ENCODE results near the gene VPS37D. TPM values are rescaled to one million over a fixed set of nuclear protein-coding genes. Genes with fewer than 3 reads are reported as not detected.
"Not testable (repeated sequence)": the region's sequence is repeated elsewhere in the genome, so short reads cannot be mapped to it uniquely, and the experiment has no call there.

The VPS37D gene, protein sequence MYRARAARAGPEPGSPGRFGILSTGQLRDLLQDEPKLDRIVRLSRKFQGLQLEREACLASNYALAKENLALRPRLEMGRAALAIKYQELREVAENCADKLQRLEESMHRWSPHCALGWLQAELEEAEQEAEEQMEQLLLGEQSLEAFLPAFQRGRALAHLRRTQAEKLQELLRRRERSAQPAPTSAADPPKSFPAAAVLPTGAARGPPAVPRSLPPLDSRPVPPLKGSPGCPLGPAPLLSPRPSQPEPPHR
- polyA plus RNA-seq (2013) = 0.04 TPM

DNA sequence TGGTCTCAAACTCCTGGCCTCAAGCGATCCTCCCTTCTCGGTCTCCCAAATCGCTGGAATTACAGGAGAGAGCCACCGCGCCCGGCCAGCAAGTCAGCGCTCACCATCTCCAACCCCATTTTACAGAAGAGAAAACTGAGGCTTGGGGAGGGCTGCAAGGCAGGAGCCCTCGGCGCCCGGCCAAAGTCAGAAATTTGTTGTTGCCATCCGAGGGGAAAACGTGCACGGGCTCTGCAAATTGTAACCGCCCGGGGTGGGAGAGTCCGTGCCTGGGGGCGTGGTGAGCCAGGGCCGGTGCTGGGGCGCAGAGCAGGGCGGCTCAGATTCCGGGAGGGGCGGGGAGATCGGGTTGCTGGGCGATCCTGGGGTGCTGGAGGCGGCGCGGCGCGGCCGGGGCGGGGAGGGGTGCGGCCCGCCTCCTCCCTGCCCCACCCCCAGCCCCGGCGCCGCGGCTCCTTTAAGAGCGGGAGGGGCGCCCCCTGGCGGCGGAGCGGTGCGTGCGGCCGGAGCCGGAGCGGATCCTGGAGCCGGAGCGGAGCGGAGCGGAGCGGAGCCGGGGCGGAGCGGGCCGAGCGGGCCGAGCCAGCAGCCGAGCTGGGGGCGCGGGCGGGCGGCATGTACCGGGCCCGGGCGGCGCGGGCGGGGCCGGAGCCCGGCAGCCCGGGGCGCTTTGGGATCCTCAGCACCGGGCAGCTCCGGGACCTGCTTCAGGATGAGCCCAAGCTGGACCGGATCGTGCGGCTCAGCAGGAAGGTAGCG lies at the start of gene VPS37D:
Gene VPS37D, plus strand, starts transcription at position 488 of the 759 bp plus-strand sequence. Its CDS starts 128 bp downstream, at position 616.
- H3K27me3 ChIP-seq (replicated peaks in 2 of 5; ENCODE audit: control insufficient read depth in 4 of 5, insufficient read depth in 5 of 5, low read length in 4 of 5) = peaks cover 0 to 90% (median 18%) of the 10 kb centered on the region in 5 experiments
- DNase-seq = peak; percentile 84 to 89 (median 88)
- 0% methylated on average over 30 of the region's 79 CpGs for WGBS (ENCODE audit: insufficient coverage)
- POLR2A ChIA-PET = no interaction called here
- CTCF ChIA-PET = interaction anchor here (1.0 to 3.2 kb wide), 4 partner anchors 12 to 73 kb away, joined by 3 to 10 read pairs (median 3); no protein-coding TSS in a partner anchor
- H3K9me3 ChIP-seq (ENCODE audit: control extremely low read depth in 1 of 5, control insufficient read depth in 4 of 5, insufficient read depth in 2 of 5, low read depth in 1 of 5, low read length in 4 of 5) = peaks cover 0 to 15% (median 6%) of the 10 kb centered on the region in 5 experiments
- no peaks in the 10 kb centered on the region for H3K36me3 ChIP-seq (ENCODE audit: control insufficient read depth in 4 of 4, insufficient read depth in 4 of 4, low read length in 3 of 4)
- H3K4me1 ChIP-seq (ENCODE audit: control extremely low read depth in 1 of 4, control insufficient read depth in 4 of 4, insufficient read depth in 4 of 4, low read length in 3 of 4) = peaks cover 0 to 10% (median 5%) of the 10 kb centered on the region in 4 experiments
- no peak within 1 kb of the TSS for H3K27ac ChIP-seq (ENCODE audit: insufficient read depth in 1 of 2, low read depth in 1 of 2, low read length in 2 of 2, poor library complexity in 1 of 2, severe bottlenecking in 2 of 2)
- H3K4me3 ChIP-seq (ENCODE audit: control insufficient read depth in 1 of 7, extremely low read depth in 1 of 7, insufficient read depth in 4 of 7, low read depth in 2 of 7, low read length in 6 of 7) = peak within 1 kb of the TSS in 6 of 7 experiments; percentile 10 to 59 (median 48)

DNA sequence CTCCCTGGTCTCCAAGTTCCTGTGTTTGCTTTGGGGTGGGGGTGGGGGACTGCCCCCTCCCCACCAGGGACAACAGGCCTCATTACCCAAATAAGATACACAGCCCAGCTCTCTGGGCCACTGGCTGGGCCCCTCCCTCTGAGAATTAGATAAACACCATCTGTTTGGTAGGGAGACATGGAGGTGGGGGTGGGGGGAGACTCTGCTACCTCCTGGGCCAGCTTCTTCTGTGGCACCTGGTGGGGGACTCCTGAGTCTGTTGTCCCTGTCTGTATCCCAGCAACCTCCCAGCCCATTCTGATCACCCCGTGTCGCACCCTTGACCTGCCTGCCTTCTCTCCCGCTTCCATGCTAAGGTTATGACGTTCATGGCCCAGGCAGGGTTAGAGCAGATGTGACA lies 49.1 kb upstream of the VPS37D start:
- Histone ChIP-seq H3K4me1 (ENCODE audit: control extremely low read depth in 1 of 4, control insufficient read depth in 4 of 4, insufficient read depth in 4 of 4, low read length in 3 of 4) (peaks cover 0 to 9% (median 7%) of the 10 kb centered on the region in 4 experiments), H3K4me3 (ENCODE audit: control insufficient read depth in 1 of 7, extremely low read depth in 1 of 7, insufficient read depth in 4 of 7, low read depth in 2 of 7, low read length in 6 of 7) (no peak overlapping the region), H3K9me3 (ENCODE audit: control extremely low read depth in 1 of 5, control insufficient read depth in 4 of 5, insufficient read depth in 2 of 5, low read depth in 1 of 5, low read length in 4 of 5) (no peaks in the 10 kb centered on the region), H3K27me3 (replicated peaks in 2 of 5; ENCODE audit: control insufficient read depth in 4 of 5, insufficient read depth in 5 of 5, low read length in 4 of 5) (peaks cover 10 to 84% (median 33%) of the 10 kb centered on the region in 5 experiments), H3K36me3 (ENCODE audit: control insufficient read depth in 4 of 4, insufficient read depth in 4 of 4, low read length in 3 of 4) (no peaks in the 10 kb centered on the region), H3K27ac (ENCODE audit: insufficient read depth in 1 of 2, low read depth in 1 of 2, low read length in 2 of 2, poor library complexity in 1 of 2, severe bottlenecking in 2 of 2) (no peak overlapping the region)
- ChIA-PET CTCF (interaction anchor here (1.0 to 3.0 kb wide), 6 partner anchors 10 to 74 kb away, joined by 3 to 15 read pairs (median 3); no protein-coding TSS in a partner anchor), POLR2A (no interaction called here)
- DNase-seq = no peak
- 74% methylated on average over 4 of the region's 4 CpGs for WGBS (ENCODE audit: insufficient coverage)

DNA sequence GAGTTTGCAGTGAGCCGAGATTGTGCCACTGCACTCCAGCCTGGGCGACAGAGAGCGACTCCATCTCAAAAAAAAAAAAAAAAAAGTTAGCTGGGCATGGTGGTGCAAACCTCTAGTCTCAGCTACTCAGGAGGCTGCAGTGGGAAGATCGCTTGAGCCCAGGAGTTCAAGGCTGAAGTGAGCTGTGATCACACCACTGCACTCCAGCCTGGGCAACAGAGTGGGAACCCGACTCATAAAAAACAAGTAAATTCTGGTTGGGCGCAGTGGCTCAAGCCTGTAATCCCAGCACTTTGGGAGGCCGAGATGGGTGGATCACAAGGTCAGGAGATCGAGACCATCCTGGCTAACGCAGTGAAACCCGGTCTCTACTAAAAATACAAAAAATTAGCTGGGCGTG lies 48.2 kb upstream of the VPS37D start:
- not testable (repeated sequence) for H3K36me3 ChIP-seq (ENCODE audit: control insufficient read depth in 4 of 4, insufficient read depth in 4 of 4, low read length in 3 of 4); H3K4me3 ChIP-seq (ENCODE audit: control insufficient read depth in 1 of 7, extremely low read depth in 1 of 7, insufficient read depth in 4 of 7, low read depth in 2 of 7, low read length in 6 of 7); H3K9me3 ChIP-seq (ENCODE audit: control extremely low read depth in 1 of 5, control insufficient read depth in 4 of 5, insufficient read depth in 2 of 5, low read depth in 1 of 5, low read length in 4 of 5); H3K27ac ChIP-seq (ENCODE audit: insufficient read depth in 1 of 2, low read depth in 1 of 2, low read length in 2 of 2, poor library complexity in 1 of 2, severe bottlenecking in 2 of 2); DNase-seq
- Histone ChIP-seq H3K27me3 (replicated peaks in 2 of 5; ENCODE audit: control insufficient read depth in 4 of 5, insufficient read depth in 5 of 5, low read length in 4 of 5) (peaks cover 10 to 84% (median 29%) of the 10 kb centered on the region in 5 experiments), H3K4me1 (ENCODE audit: control extremely low read depth in 1 of 4, control insufficient read depth in 4 of 4, insufficient read depth in 4 of 4, low read length in 3 of 4) (peaks cover 0 to 16% (median 11%) of the 10 kb centered on the region in 4 experiments)
- POLR2A ChIA-PET = interaction anchor here (0.6 kb wide), 1 partner anchor 115 kb away, joined by 3 read pairs; no protein-coding TSS in a partner anchor
- CTCF ChIA-PET = interaction anchor here (1.1 kb wide), 1 partner anchor 46 kb away, joined by 3 read pairs; no protein-coding TSS in a partner anchor
- WGBS (ENCODE audit: insufficient coverage) = 87% methylated on average over 4 of the region's 11 CpGs

DNA sequence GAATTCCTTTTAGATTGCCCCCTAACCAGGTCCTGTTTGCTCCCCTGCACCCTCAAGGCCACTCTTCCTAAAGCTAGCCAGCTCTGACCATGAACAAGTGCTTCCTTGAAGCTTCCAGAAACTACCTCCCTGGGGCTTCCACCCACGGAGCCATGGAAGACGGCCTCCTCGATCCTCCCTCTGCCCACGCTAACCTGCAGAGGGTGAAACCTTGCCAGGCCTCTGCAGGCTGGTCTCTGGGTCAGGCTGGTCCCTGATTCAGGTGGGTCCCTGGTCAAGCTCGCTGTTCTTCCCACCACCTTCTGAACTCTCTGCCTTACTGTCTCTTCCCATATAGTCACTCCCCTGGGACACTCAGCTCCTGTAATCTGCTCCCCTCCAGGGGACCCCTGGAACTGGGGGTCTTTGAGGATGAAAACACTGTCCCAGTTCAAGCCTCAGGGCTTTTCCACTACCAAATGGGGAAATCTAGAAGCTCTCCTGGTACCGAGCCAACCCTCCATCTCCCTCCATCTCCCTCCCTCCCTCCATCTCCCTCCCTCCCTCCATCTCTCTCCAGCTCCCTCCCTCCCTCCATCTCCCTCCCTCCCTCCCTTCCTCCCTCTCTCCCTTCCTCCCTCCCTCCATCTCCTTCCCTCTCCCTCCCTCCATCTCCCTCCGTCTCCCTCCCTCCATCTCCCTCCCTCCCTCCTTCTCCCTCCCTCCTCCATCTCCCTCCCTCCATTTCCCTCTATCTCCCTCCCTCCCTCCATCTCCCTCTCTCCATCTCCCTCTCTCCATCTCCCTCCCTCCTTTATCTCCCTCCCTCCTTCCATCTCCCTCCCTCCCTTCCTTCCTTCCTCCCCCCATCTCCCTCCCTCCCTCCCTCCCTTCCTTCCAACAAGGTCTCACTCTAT lies 46.2 kb upstream of the VPS37D start:
- no peak for DNase-seq
- POLR2A ChIA-PET = no interaction called here
- Histone ChIP-seq H3K4me3 (ENCODE audit: control insufficient read depth in 1 of 7, extremely low read depth in 1 of 7, insufficient read depth in 4 of 7, low read depth in 2 of 7, low read length in 6 of 7) (no peak overlapping the region), H3K4me1 (ENCODE audit: control extremely low read depth in 1 of 4, control insufficient read depth in 4 of 4, insufficient read depth in 4 of 4, low read length in 3 of 4) (peaks cover 0 to 16% (median 11%) of the 10 kb centered on the region in 4 experiments), H3K36me3 (ENCODE audit: control insufficient read depth in 4 of 4, insufficient read depth in 4 of 4, low read length in 3 of 4) (no peaks in the 10 kb centered on the region), H3K9me3 (ENCODE audit: control extremely low read depth in 1 of 5, control insufficient read depth in 4 of 5, insufficient read depth in 2 of 5, low read depth in 1 of 5, low read length in 4 of 5) (no peaks in the 10 kb centered on the region), H3K27me3 (replicated peaks in 2 of 5; ENCODE audit: control insufficient read depth in 4 of 5, insufficient read depth in 5 of 5, low read length in 4 of 5) (peaks cover 10 to 88% (median 30%) of the 10 kb centered on the region in 5 experiments), H3K27ac (ENCODE audit: insufficient read depth in 1 of 2, low read depth in 1 of 2, low read length in 2 of 2, poor library complexity in 1 of 2, severe bottlenecking in 2 of 2) (no peak overlapping the region)
- 75% methylated on average over 5 of the region's 7 CpGs for WGBS (ENCODE audit: insufficient coverage)
- CTCF ChIA-PET = interaction anchor here (0.7 to 1.6 kb wide), 7 partner anchors 8 to 107 kb away, joined by 3 to 7 read pairs (median 4); no protein-coding TSS in a partner anchor

DNA sequence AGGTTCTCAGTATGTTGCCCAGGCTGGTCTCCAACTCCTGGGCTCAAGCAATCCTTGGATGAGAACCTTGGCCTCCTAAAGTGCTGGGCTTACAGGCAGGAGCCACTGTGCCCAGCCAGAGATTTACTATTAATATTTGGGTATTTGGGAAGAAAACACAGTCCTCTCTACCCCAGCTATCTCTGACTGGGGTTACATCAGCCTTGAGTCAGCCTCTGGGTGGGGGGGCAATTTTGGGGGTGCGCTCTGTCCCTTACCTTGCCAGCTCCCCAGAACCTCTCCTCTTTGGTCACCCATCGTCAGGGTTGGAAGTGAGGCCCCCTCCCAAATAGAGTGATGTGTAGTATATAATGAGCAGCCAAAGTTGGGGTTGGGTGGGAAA lies 45.1 kb upstream of the VPS37D start:
- Histone ChIP-seq H3K27me3 (replicated peaks in 2 of 5; ENCODE audit: control insufficient read depth in 4 of 5, insufficient read depth in 5 of 5, low read length in 4 of 5) (peaks cover 10 to 89% (median 36%) of the 10 kb centered on the region in 5 experiments), H3K4me3 (ENCODE audit: control insufficient read depth in 1 of 7, extremely low read depth in 1 of 7, insufficient read depth in 4 of 7, low read depth in 2 of 7, low read length in 6 of 7) (no peak overlapping the region), H3K27ac (ENCODE audit: insufficient read depth in 1 of 2, low read depth in 1 of 2, low read length in 2 of 2, poor library complexity in 1 of 2, severe bottlenecking in 2 of 2) (no peak overlapping the region), H3K9me3 (ENCODE audit: control extremely low read depth in 1 of 5, control insufficient read depth in 4 of 5, insufficient read depth in 2 of 5, low read depth in 1 of 5, low read length in 4 of 5) (no peaks in the 10 kb centered on the region), H3K36me3 (ENCODE audit: control insufficient read depth in 4 of 4, insufficient read depth in 4 of 4, low read length in 3 of 4) (no peaks in the 10 kb centered on the region), H3K4me1 (ENCODE audit: control extremely low read depth in 1 of 4, control insufficient read depth in 4 of 4, insufficient read depth in 4 of 4, low read length in 3 of 4) (peaks cover 0 to 16% (median 11%) of the 10 kb centered on the region in 4 experiments)
- CTCF ChIA-PET = interaction anchor here (0.7 to 1.2 kb wide), 2 partner anchors 16 to 106 kb away, joined by 3 to 4 read pairs; no protein-coding TSS in a partner anchor
- DNase-seq = no peak
- WGBS (ENCODE audit: insufficient coverage) = no CpG with 5 or more reads among the region's 2 CpGs
- POLR2A ChIA-PET = no interaction called here

DNA sequence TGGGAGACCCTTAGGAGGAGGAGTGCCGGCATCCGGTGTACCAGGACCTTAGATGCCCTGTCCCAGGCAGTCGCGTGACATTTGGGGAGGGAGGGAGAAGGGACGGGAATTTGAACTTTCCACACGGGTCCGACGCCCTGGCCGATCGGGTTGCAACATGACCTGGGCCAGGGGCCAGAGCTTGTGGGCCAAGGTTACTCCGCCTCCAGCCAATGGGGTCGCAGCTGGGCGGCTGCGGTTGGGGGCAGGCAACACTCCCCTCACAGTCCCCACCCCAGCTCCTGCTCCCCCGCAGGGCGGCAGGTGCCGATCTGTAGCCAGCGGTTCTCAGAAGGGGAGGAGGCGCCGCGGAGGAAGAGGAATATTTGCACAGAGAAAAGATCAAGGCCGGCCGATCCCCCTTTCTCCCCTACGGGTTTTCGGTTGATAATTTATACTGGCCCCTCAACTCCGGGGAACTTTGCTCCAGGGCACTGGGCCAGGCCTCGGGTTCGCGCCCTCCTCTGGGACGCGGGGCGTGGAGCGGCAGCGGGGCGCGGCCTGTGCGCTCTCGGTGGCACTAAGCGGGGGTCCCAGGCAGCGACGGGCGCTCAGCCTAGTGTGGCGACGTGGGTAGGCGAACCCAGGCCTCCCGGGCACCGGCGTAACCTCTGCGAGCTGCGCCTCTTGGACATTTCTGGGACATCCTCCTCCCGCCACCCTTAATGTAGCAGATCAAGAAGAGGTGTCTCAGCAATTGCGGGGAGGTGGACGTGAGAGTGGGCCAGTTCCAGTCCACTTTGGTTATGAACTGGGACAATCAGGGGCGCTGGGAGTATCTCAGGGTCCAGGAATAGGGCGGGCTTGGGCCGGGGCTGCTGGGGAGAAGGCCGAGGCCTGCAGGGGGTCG lies 44.5 kb upstream of the VPS37D start:
- ChIA-PET CTCF (interaction anchor here (1.7 kb wide), 1 partner anchor 99 kb away, joined by 3 read pairs; no protein-coding TSS in a partner anchor), POLR2A (no interaction called here)
- Histone ChIP-seq H3K36me3 (ENCODE audit: control insufficient read depth in 4 of 4, insufficient read depth in 4 of 4, low read length in 3 of 4) (no peaks in the 10 kb centered on the region), H3K27ac (ENCODE audit: insufficient read depth in 1 of 2, low read depth in 1 of 2, low read length in 2 of 2, poor library complexity in 1 of 2, severe bottlenecking in 2 of 2) (no peak overlapping the region), H3K4me1 (ENCODE audit: control extremely low read depth in 1 of 4, control insufficient read depth in 4 of 4, insufficient read depth in 4 of 4, low read length in 3 of 4) (peaks cover 0 to 16% (median 11%) of the 10 kb centered on the region in 4 experiments), H3K27me3 (replicated peaks in 2 of 5; ENCODE audit: control insufficient read depth in 4 of 5, insufficient read depth in 5 of 5, low read length in 4 of 5) (peaks cover 10 to 90% (median 34%) of the 10 kb centered on the region in 5 experiments), H3K9me3 (ENCODE audit: control extremely low read depth in 1 of 5, control insufficient read depth in 4 of 5, insufficient read depth in 2 of 5, low read depth in 1 of 5, low read length in 4 of 5) (no peaks in the 10 kb centered on the region), H3K4me3 (ENCODE audit: control insufficient read depth in 1 of 7, extremely low read depth in 1 of 7, insufficient read depth in 4 of 7, low read depth in 2 of 7, low read length in 6 of 7) (no peak overlapping the region)
- DNase-seq = peak in 1 of 3 donors; percentile 28
- under 1% methylated on average over 35 of the region's 58 CpGs for WGBS (ENCODE audit: insufficient coverage)

All from common myeloid progenitor, CD34-positive (primary cell).